NAMALWA (cell line): ENCODE results near the gene PAK4.
"Not testable (repeated sequence)": the region's sequence is repeated elsewhere in the genome, so short reads cannot be mapped to it uniquely, and the experiment has no call there.

ENCODE experiments used
- DNase-seq: peaks from one replicate; pipeline ENCODE4 v3.0.0-alpha.2; 2015; ENCODE audit warnings: low spot score

Gene PAK4

DNA sequence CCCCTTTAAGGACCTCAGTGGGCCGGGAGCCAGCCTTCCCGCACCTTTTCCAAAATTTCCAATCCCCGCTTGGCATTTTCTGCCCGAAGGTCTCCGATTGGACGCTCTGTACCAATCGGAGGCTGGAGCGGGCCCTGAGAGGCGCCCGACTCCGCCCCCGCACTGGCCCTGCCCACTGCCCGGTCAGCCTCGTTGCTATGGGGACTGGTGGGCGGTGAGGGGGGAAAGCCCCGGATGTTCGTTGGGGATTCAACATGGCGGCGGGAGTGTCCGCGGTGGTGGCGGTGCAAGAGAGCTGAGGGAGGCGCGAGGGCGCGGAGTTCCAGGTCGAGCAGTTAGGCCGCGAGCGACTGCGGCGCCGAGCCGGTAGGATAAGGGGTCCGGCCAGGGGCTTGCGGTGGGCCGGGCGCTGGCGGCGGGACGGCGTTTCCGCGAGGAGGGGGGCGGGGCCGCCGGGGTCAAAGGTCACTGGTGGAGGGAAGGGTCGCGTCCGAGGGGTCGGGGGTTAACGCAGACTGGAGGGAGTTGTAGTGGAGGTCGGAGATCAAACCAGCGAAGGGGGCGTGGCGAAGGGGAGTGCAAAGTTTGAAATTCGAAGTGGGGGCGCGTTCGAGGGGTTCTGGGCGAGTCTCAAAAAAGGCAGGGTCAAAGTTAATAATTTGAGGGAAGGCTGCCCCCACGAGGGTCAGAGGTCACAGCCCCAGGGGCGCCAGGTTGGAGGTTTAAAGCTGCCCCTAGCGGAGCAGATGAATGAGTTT is at the start of gene PAK4:
TSS of gene PAK4 (plus strand) at position 233 of the 758 bp plus-strand sequence. CDS start 43,768 bp downstream, outside the sequence.
- peak; percentile 97 for DNase-seq

DNA sequence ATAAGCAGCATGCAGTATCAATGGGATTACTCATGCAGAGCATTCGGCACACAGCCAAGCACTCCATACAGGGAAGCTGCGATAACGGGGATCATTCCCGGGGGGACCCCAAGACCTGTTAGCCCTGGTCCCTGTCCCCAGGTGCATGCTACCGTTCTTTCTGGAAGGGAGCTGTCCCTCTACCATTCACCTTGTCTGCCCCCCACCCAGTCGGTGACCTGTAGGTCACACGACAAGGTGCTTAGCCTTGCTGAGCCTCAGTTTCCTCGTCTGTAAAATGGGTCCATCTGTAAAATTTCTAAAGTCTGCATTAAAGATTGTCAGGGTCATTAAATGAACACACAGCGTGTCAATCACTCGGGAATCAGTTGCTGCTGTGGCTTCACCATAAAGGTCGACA is 48.3 kb upstream of the PAK4 start:
- no peak for DNase-seq

DNA sequence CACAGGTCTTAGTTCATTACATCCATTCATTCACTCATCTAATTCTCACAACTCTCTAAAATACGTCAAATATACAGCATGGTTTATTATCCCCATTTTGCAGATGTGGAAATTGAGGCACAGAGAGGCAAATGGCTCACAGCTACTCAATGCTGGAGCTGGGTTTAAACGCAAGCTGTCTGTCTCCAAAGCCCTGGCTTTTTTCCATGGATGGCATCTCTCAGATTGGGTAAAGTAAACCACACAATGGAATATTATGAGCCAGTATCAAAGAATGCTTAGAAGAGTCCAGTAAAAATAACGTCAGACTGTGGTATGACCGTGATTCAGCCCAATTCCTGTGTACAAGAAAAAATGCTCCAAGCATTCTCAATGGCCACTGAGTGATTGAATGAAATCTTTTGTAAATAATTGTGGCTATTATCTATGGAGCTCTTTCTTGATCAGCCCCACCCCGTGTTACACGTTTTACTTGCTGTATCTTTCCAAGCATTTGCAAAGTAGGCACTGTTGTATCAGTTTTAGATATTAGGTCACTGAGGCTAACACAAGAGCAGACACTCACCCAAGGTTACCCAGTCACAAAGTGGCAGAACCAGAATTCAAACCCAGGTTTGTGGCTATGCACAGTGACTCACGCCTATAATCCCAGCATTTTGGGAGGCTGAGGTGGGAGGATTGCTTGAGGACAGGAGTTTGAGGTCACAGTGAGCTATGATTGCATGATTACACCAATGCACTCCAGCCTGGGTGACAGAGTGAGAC is 47.0 kb upstream of the PAK4 start:
- DNase-seq, result no peak

- DNase-seq, result no peak
Observed at GRCh38 chr19:39080431-39080830, 45.2 kb upstream of the PAK4 start.

DNA sequence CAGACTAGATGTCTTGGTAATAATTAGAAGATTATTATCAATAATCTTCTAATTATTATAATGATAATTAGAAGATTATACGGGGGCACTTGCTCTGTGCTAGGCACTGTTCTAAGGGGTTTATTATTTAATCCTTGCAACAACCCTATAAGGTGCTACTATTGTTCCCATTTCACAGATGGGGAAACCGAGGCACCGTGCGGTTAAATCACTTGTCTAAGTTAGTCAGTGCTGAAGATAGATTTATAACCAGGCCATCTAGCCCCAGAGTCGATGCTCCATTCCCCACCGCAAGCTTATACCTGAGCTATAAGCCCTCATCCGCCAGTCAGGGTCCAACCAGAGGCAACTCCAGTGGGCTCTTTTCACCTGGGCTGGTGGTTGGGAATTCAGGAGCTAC is 43.4 kb upstream of the PAK4 start:
- DNase-seq, result no peak

DNA sequence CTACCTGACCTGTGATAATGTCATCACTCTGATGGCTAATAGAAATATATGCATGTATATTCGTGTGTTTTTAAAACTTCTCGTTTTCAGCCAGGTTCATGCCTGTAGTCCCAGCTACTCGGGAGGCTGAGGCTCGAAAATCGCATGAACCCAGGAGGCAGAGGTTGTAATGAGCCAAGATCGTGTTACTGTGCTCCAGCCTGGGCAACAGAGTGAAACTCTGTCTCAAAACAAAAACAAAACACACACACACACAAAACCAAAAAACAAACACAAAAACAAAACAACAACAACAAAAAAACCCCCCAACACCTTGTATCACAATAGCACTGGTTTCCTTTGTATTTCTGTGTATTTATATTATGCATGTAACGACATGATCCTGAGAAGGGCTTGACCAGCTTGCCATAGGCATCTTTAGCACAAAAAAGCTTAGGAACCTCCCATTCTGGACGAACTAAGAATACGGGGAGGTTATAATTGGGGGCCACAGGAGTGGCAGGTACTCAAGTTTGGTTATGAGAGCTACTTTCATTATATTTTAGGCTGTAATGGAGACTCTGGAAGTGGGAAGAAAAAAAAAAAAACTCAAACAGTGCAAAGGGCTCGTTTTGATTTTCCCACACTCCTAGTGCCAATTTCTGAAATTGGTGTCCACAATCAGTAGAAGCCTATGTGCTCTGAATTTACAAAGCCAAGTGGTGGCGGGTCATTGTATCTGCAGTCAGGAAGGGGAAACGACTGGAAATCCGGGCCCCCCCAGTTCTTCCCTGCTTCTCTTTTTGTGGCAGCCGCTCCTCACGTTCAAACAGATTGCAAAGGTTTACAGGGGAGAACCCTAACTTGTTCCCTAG is 42.6 kb upstream of the PAK4 start:
- no peak for DNase-seq

- DNase-seq, result no peak
Observed at GRCh38 chr19:39083599-39083982, 42.0 kb upstream of the PAK4 start.

DNA sequence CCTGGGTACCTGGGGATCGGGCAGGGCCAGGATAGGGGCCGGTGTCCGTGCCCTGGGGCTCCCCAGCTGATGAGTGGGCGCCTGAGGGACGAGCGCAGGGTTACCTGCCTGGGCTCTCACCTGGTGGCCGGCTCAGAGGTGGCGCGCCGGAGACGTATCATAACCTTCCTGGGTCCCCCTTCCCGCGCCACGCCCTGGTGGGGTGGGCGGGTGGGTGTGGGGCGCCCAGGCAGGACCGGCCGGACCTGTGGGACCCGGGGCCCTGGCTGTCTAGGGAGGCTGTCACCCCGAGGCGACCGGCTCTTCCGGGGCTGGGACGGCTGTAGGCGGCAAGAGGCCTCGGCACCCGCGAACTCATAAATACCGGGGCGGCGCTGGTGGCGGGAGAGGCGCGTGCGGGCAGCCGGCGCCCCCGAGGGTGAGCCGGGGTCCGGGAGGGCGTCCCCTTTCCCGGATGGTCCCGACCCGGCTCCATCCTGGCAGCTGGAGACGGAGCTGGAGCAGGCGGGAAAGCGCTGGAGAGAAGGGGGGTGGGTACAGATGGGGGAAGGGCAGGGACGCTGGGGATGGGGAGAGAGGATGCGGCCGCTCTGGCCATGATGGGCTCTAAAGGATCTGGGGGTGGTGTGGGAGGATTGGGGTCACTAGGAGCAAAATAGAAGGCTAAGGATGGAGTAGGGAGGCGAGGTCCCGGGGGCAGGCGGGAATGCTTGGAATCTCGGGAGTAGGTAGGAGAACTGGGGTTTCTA is 41.4 kb upstream of the PAK4 start, which contains the start of gene ACP7:
TSS of gene ACP7 (plus strand) at position 386 of the 749 bp plus-strand sequence. CDS start 902 bp downstream, outside the sequence.
- DNase-seq, result no peak

- DNase-seq, result no peak
Observed at GRCh38 chr19:39084732-39085080, 40.9 kb upstream of the PAK4 start.

DNA sequence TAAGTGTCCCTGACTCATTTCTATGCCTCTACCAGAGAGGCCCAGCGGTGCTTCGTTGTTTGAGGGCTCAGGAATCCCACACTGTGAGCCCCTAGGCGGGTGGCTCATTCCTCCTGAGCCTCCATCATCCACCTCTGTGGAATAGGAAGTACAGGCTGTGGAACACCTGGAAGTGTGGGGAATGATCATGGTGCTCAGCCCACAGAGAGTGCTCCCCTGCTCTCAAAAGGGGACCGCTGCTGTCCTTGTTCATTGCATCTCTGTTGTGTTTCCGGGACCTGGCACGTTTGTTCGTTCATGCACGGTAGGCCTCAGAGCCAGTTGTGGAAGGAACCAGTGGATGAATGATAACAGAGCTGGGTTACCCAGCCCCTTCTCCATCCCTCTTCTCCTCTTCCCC is 40.2 kb upstream of the PAK4 start:
- no peak for DNase-seq

DNA sequence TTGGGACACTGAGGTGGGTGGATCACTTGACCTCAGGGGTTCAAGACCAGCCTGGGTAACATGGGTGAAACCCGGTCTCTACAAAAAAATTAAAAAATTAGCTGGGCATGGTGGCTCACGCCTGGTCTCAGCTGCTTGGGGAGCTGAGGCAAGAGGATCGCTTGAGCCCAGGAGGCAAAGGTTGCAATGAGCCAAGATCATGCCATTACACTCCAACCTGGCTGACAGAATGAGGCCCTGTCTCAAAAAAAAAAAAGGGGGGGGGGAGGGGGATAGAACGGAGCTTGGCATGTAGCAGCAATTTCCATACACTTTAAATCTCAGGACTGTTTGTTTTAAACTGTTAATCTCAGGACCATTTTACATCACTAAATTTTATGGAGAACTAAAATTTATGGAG is 39.2 kb upstream of the PAK4 start:
- DNase-seq, result no peak

DNA sequence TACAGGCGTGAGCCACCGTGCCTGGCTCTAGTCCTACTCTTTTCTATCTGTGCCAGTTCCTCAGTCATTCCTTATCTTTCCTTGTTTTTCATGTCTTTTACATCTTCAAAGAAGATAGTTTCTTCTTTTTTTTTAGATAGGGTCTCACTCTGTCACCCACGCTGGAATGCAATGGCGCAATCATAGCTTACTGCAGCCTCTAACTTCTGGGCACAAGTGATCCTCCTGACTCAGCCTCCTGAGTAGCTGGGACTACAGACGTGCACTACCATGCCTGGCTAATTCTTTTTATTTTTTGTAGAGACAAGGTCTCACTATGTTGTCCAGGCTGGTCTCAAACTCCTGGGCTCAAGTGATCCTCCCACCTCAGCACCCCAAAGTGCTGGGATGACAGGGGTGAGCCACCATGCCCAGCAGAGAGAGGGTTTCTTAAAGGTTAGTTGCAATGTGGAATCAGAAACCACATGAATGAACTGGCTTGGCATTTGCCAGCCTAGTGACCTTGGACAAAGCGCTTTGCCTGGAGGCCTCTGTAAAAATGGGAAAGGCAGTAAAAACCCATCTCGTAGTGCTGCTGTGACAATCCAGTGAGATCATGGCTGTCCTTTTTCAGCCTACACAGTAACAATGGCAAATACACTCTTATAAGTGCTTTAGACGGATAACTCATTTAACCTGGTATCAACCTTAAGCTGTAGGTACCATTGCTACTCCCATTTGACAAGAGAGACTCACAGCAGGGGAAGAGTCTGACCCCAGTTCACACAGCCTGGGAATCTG is 37.5 kb upstream of the PAK4 start:
- no peak for DNase-seq

DNA sequence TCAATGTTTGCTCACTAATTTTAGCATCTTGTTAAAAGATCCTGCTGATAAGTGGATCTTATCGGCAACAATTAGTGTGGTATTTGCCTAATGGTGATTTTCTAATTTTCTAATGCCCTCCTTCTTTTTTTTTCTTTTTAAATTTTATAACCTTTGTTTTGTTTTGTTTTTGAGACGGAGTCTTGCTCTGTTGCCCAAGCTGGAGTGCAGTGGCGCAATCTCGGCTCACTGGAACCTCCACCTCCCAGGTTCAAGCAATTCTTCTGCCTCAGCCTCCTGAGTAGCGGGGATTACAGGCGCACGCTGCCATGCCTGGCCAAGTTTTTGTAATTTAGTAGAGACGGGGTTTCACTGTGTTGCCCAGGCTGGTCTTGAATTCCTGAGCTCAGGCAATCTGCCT is 35.6 kb upstream of the PAK4 start:
- DNase-seq, result not testable (repeated sequence)

DNA sequence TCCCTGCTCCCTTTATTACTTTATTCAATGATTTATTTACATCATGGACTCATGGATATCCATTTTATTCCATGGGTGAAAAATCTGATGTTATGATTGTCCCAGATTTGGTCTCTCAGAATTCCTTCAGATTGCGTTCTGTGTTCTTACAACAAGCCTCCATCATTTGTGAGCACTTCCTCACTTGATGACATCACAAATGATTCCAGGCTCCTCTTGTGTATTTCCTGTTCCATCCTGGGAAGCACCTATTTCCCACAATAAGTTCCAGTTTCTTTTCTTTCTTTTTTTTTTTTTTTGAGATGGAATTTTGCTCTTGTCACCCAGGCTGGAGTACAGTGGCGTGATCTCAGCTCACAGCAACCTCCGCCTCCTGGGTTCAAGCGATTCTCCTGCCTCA is 34.7 kb upstream of the PAK4 start:
- DNase-seq, result no peak

DNA sequence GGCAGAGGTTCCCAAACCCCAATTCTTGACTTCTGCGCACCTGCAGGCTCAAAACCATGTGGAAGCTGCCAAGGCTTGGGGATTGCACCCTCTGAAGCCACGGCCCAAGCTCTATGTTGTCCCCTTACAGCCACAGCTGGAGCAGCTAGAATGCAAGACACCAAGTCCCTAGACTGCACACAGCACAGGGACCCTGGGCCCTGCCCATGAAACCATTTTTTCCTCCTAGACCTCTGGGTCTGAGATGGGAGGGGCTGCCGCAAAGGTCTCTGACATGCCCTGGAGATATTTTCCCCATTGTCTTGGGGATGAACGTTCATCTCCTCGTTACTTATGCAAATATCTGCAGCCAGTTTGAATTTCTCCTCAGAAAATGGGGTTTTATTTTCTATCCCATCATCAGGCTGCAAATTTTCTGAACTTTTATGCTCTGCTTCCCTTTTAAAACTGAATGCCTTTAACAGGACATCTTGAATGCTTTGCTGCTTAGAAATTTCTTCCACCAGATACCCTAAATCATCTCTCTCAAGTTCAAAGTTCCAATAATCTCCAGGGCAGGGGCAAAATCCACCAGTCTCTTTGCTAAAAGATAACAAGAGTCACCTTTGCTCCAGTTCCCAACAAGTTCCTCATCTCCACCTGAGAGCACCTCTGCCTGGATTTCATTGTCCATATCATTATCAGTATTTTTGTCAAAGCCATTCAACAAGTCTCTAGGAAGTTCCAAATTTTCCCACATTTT is 29.6 kb upstream of the PAK4 start:
- DNase-seq, result not testable (repeated sequence)

- DNase-seq, result no peak
Observed at GRCh38 chr19:39097299-39097698, 28.3 kb upstream of the PAK4 start.

DNA sequence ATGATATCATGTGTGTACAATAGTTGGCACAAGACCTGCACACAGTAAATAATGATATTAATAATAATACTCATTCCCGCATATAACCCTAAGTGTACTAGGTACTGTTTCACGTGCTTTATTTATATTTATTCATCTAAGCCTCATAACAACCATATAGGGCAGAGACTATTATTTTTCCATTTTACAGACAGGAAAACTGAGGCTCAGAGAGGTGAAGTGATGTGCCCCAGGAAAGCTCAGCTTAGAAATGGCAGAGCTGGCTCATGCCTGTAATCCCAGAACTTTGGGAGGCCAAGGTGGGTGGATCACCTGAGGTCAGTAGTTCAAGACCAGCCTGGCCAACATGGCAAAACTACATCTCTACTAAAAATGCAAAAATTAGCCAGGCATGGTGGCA is 27.9 kb upstream of the PAK4 start:
- no peak for DNase-seq

GRCh38 chr19:39098365-39099269 is 27.0 kb upstream of the PAK4 start:
- no peak for DNase-seq

DNA sequence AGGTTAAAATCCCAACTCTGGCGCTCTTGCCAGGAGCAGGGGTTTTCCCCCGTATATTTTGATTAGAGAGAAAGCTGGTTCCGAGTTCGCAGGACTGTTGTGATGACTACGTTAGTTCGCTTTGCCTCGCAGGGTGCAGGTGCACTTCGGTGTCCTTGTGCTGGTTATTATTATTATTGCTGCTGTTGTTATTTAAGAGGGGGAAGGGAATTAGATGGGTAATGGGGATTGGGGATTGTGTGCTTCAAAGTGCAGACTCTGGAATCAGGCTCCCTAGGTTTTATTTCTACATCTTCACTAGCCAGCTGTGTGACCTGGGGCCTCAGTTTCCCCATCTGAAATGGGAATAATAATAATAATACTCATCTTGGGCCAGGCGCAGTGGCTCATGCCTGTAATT is 26.2 kb upstream of the PAK4 start:
- DNase-seq, result no peak
